Large intestine (tissue), 3 donors: Measurements from ENCODE around the gene KRTAP10-6. TPM values are rescaled to one million over a fixed set of nuclear protein-coding genes. Genes with fewer than 3 reads are reported as not detected.
"Not testable (repeated sequence)": the region's sequence is repeated elsewhere in the genome, so short reads cannot be mapped to it uniquely, and the experiment has no call there.

Source experiments
- DNase-seq, 2 donors: peaks; one replicate each; pipeline versions ENCODE4 v3.0.0 to v3.0.0-alpha.2; 2013
- H3K27ac ChIP-seq: one replicate; pipeline ENCODE4 v1.5.1; 2013; ENCODE audit warnings: low read length
- H3K27me3 ChIP-seq: 2 replicates; pipeline ENCODE4 v1.6.1; 2013; ENCODE audit warnings: low read length; ENCODE audit not compliant: control insufficient read depth, insufficient read depth
- H3K36me3 ChIP-seq: 2 replicates; pipeline ENCODE4 v1.6.1; 2013; ENCODE audit warnings: low read length; ENCODE audit not compliant: control insufficient read depth, insufficient read depth
- H3K4me1 ChIP-seq: one replicate; pipeline ENCODE4 v1.6.1; 2013; ENCODE audit warnings: low read length; ENCODE audit not compliant: control insufficient read depth, insufficient read depth
- H3K4me3 ChIP-seq: one replicate; pipeline ENCODE4 v1.5.1; 2013; ENCODE audit warnings: low read length
- H3K9me3 ChIP-seq: one replicate; pipeline ENCODE4 v1.6.1; 2013; ENCODE audit warnings: mild to moderate bottlenecking, low read depth, low read length, moderate library complexity; ENCODE audit not compliant: control insufficient read depth
- WGBS: methylation state at CpG from one replicate; pipeline ENCODE4 v1.1.5; 2013; ENCODE audit warnings: low lambda C conversion rate; ENCODE audit not compliant: insufficient coverage; 5-methylcytosine and 5-hydroxymethylcytosine counted together
- polyA plus RNA-seq: library from polyadenylated mRNA; unstranded; fragments of 120-200 nt; gene quantifications from one replicate; pipeline ENCODE4 v1.2.1, GENCODE V29; 2013

KRTAP10-6 gene
- polyA plus RNA-seq, 1 donor: not detected

DNA sequence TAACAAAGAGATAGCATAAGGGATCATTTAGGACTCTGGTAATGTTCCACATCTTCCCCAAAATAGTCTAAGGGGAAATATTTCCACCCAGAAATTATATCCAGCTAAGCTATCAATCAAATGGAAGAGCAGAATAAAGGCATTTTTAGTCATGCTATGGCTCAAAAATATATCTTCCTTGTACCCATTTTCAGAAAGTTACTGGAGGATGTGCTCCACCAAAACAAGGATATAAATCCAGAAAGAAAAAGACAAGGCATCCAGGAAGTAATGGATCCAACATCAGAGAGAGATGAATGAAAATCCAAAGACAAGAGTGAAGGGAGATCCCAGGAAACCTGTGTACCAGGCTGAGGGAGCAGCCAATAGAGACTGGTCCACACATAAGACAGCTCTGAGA, 16.9 kb upstream of the KRTAP10-6 start:
- no peaks in the 10 kb centered on the region for H3K4me1 ChIP-seq

DNA sequence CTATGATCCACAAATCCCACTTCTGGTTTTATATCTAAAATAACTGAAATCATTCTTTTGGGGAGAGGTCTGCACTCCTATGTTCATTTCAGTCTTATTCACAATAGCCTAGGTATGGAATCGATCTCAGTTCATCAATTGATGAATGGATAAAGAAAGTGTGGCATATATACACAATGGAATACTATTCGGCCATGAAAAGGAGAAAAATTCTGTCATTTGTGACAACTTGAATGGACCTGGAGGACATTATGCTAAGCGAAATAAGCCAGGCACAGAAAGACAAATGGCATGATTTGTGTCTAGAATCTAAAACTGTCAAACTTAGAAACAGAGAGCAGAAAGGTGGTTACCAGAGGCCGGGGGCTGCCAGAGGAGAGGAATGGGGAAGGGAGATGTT, 14.2 kb upstream of the KRTAP10-6 start:
- H3K27ac ChIP-seq: no peak overlapping the region
- WGBS: 100% methylated on average over 2 of the region's 4 CpGs
- no peak for DNase-seq
- H3K9me3 ChIP-seq: no peaks in the 10 kb centered on the region
- no peaks in the 10 kb centered on the region for H3K4me1 ChIP-seq
- no peak overlapping the region for H3K4me3 ChIP-seq
- no peaks in the 10 kb centered on the region for H3K36me3 ChIP-seq
- no peaks in the 10 kb centered on the region for H3K27me3 ChIP-seq

More for the DNA sequence above, 16.9 kb upstream of the KRTAP10-6 start:
- H3K9me3 ChIP-seq: peaks cover 5% of the 10 kb centered on the region
- no peaks in the 10 kb centered on the region for H3K36me3 ChIP-seq
- no peaks in the 10 kb centered on the region for H3K27me3 ChIP-seq
- no peak overlapping the region for H3K27ac ChIP-seq
- DNase-seq: no peak
- H3K4me3 ChIP-seq: no peak overlapping the region

DNA sequence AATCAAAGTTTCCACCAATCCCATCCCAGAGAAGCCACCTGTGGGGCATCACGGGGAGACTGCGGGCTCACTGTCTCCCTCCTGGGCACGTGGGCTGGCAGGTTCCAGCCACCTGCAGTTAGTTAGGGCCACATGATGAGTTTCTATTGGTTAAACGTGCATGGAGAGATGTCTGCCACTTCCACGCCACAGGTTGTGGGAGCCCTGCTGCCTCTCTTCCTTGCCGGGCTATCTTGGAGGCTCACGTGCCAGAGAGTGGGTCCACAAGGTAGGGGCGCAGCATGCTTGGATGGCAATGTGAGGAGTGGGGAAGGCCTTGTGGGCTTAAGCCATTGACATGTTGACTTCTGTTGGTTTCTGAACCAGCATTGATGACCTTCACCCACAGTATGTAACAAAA, 11.6 kb upstream of the KRTAP10-6 start:
- 80% methylated on average over 1 of the region's 8 CpGs for WGBS
- H3K4me1 ChIP-seq: no peaks in the 10 kb centered on the region
- DNase-seq: no peak
- H3K36me3 ChIP-seq: no peaks in the 10 kb centered on the region
- H3K9me3 ChIP-seq: peaks cover 2% of the 10 kb centered on the region
- H3K27me3 ChIP-seq: no peaks in the 10 kb centered on the region
- H3K4me3 ChIP-seq: no peak overlapping the region
- no peak overlapping the region for H3K27ac ChIP-seq

DNA sequence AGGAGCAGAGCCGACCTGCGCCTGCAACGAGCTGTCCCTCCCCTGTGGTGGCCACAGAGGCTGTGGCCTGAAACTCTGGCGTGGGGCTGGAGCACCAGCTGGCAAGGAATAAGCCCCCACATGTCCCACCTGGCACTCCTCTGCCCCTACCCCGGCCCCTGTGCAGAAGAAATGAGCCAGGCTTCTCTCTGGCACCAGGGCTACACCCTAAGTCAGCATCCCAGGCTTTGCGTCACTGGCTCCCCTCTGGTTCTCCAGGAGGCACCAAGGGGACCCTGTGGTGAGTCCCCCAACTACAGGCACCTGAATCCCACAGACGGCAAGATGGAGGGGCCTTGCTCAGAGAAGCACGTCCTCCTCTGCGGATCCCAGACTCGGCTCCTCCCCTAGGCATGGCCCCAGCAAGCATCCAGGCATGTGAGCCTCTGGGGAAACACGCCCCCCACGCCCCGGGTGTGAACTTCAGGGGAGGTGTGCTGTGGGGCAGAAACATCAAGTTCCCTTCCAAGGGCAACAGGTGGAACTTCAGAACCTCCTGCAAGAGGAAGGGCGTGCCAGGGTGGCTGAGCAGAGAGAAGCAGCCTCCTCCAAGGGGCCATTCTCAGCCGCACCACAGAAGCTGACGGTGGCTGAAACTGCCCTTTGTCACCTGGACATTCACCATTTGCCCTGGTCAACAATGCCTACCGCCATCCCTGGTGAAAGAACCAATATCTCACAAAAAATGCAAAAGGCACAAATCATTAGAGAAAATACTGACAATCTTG, 11.0 kb upstream of the KRTAP10-6 start:
- no peaks in the 10 kb centered on the region for H3K36me3 ChIP-seq
- H3K9me3 ChIP-seq: peaks cover 3% of the 10 kb centered on the region
- DNase-seq: no peak
- no peak overlapping the region for H3K4me3 ChIP-seq
- H3K27me3 ChIP-seq: no peaks in the 10 kb centered on the region
- no peak overlapping the region for H3K27ac ChIP-seq
- H3K4me1 ChIP-seq: no peaks in the 10 kb centered on the region
- no CpG with 5 or more reads among the region's 17 CpGs for WGBS

DNA sequence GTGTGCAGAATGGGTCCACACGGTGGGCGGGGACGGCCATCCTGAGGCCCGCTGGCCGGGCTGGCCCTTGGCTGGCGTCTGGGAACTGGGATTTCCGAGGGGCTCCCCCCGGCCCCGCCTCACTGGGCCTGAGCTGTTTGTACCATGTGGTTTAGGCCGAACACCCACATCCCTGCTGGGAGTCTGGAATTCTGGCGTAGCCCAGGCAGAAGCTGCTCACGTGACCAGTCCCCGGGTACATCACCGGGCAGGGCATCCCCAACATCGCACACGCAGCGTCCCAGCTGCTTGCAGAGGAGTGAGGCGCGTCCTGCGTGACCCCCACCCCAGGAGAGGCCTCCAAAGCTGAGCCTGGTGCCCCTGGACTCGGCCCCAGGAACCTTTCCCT, 10.2 kb upstream of the KRTAP10-6 start:
- no peak overlapping the region for H3K27ac ChIP-seq
- H3K4me3 ChIP-seq: no peak overlapping the region
- no peak for DNase-seq
- H3K4me1 ChIP-seq: no peaks in the 10 kb centered on the region
- WGBS: no CpG with 5 or more reads among the region's 21 CpGs
- H3K36me3 ChIP-seq: no peaks in the 10 kb centered on the region
- no peaks in the 10 kb centered on the region for H3K27me3 ChIP-seq
- peaks cover 3% of the 10 kb centered on the region for H3K9me3 ChIP-seq

DNA sequence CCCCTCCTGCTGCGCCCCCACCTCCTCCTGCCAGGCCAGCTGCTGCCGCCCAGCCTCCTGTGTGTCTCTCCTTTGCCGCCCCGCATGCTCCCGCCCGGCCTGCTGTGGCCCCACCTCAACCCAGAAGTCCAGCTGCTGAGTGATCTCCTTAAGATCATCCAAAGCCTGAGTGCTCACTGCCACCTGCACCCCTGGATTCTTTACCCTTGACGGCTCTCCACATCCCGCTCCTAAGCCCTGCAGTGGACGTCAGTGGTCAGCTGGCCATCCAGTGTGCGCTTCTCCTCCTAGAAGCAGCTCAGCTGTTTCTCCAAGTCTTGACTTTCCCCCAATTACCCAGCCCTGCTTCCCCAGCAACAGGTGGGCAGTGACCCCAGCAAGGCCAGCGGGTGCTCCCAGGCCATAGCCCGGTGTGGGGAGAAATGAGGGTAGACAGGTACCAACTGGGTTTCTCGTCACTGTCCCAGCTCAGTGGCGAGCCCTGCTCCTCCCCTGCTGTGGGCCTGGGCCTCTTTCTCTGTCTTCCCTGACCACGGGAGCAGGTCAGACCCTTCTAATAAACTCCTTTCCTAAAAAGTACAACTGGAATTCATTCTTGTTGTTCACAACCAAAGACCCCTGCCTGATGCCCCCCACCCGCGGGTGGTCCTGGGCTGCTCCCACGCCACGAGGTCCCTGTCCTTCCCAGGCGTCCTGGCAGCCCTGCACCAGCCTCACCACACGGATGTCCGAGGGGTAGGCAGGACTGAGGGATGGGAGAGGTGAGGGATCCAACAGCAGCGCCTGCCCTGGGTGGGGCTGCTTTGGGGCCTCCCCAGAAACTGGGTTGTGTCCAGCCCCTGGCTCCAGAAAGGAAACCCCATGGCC, 9.5 kb upstream of the KRTAP10-6 start:
- no CpG with 5 or more reads among the region's 23 CpGs for WGBS
- Histone ChIP-seq H3K27me3 (no peaks in the 10 kb centered on the region), H3K36me3 (no peaks in the 10 kb centered on the region), H3K9me3 (peaks cover 3% of the 10 kb centered on the region), H3K4me1 (no peaks in the 10 kb centered on the region), H3K27ac (no peak overlapping the region), H3K4me3 (no peak overlapping the region)
- no peak for DNase-seq

DNA sequence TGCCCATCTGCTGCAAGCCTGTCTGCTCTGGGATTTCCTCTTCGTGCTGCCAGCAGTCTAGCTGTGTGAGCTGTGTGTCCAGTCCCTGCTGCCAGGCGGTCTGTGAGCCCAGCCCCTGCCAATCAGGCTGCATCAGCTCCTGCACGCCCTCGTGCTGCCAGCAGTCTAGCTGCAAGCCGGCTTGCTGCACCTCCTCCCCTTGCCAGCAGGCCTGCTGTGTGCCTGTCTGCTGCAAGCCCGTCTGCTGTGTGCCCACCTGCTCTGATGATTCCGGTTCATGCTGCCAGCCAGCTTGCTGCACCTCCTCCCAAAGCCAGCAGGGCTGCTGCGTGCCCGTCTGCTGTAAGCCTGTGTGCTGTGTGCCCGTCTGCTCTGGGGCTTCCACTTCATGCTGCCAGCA, 8.8 kb upstream of the KRTAP10-6 start:
- no CpG with 5 or more reads among the region's 10 CpGs for WGBS
- not testable (repeated sequence) for H3K4me3 ChIP-seq, H3K27ac ChIP-seq, H3K4me1 ChIP-seq, H3K36me3 ChIP-seq, H3K9me3 ChIP-seq, H3K27me3 ChIP-seq, DNase-seq

DNA sequence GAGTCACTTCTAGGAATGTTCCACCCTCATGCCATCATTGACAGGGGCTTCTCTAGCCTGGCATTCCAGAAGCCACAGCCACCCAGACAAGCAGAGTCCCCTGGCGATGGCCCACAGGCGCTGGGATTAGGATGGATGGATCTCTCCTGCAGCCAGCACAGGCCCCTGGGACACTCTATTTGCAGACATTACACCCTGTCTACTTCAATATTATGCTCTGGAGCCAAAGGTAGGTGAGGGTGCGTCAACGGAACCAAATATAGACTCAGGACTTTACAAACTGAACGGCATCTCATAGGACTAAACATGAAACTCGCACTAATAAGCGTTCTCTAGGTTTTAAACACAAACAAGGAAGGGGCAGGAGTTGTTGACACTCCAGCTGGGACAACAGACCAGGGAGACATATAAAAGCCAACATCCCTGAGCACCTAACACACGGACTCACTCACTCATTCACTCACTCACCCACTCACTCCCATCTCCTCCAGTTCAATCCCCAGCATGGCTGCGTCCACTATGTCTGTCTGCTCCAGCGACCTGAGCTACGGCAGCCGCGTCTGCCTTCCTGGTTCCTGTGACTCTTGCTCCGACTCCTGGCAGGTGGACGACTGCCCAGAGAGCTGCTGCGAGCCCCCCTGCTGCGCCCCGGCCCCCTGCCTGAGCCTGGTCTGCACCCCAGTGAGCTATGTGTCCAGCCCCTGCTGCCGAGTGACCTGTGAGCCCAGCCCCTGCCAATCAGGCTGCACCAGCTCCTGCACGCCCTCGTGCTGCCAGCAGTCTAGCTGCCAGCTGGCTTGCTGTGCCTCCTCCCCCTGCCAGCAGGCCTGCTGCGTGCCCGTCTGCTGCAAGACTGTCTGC, 8.0 kb upstream of the KRTAP10-6 start, which contains the start of gene KRTAP10-7:
KRTAP10-7 (plus strand) TSS at position 480 of the 861 bp plus-strand sequence; CDS start at position 505, 25 bp downstream.
- not testable (repeated sequence) for H3K36me3 ChIP-seq, H3K27ac ChIP-seq, H3K4me3 ChIP-seq, H3K9me3 ChIP-seq, H3K27me3 ChIP-seq, DNase-seq, H3K4me1 ChIP-seq
- no CpG with 5 or more reads among the region's 23 CpGs for WGBS

DNA sequence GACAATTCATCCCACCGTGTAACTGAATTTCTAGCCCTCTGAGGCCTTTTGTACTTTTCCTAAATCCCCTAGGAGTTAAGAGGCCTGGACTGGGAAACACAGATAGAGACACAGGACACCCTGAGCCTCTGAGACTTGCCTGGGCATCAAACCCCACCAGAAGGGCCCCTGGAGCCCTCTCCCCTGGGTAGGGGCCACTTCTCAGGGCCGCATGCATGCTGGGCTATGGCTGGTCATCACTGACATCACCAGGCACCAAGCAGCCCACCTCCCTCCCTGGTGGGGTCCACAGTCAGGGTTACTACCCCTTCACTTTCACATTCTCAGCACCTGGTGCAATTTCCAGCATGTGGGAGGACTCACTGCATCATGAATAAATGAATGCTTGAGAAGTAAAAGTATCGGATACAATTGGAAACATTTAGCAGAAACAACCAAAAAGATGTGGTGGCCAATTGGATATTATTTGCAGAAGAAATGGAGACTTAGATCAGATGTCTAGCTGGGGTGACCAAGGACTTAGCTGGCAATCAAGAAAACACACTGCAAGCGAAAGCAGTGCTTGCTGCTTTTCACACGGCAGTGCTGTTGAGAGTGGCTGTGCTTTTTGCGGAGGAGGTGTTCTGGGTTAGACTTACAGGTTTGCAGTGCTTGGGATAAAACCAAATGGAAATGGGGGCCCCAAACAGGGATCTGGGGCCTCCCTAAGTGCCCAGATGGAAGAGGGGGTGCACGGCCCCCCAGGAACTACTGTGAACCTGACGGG, 7.1 kb upstream of the KRTAP10-6 start:
- 100% methylated on average over 1 of the region's 8 CpGs for WGBS
- Histone ChIP-seq H3K36me3 (no peaks in the 10 kb centered on the region), H3K27me3 (peaks cover 3% of the 10 kb centered on the region), H3K4me3 (no peak overlapping the region), H3K27ac (no peak overlapping the region), H3K9me3 (peaks cover 3% of the 10 kb centered on the region), H3K4me1 (no peaks in the 10 kb centered on the region)
- no peak for DNase-seq
